GM12878 (cell line): Measurements from ENCODE around the gene PTPRD. TPM values are rescaled to one million over a fixed set of nuclear protein-coding genes. Genes with fewer than 3 reads are reported as not detected.

Experiments
- ATAC-seq: fragments of 200-7000 bp; cut with Tn5 transposase; 3 replicates; pipeline ENCODE4 v1.9.1; 2020; ENCODE audit warnings: mild to moderate bottlenecking, moderate library complexity
- BruUV-seq: library from RNA; stranded (reverse); fragments of 400-500 nt; replicated peaks from 2 replicates; lab custom pipeline; 2021; lab: Mats Ljungman, UMichigan
- CTCF ChIA-PET: fragments of 300-600 bp; sonication (Branson Sonifier 250); formaldehyde crosslinking; extraction: SDS; loops from one replicate; lab custom pipeline; 2021; ENCODE audit warnings: inconsistent platforms; lab: Yijun Ruan, JAX
- POLR2A ChIA-PET: fragments of 350-600 bp; formaldehyde crosslinking; extraction: SDS; loops from one replicate; lab custom pipeline; 2021; ENCODE audit warnings: inconsistent platforms; lab: Charles Lee
- RAD21 ChIA-PET: fragments of 300-600 bp; sonication (Branson Sonifier 250); formaldehyde crosslinking; loops from one replicate; lab custom pipeline; 2023; ENCODE audit warnings: antibody characterized with exemption; ENCODE audit not compliant: unreplicated experiment; lab: Charles Lee
- SMC1A ChIA-PET: fragments of 300-600 bp; sonication (Branson Sonifier 250); formaldehyde crosslinking; loops from one replicate; lab custom pipeline; 2023; ENCODE audit not compliant: unreplicated experiment, uncharacterized antibody; lab: Charles Lee
- DNase-seq: peaks from one replicate; pipeline ENCODE4 v3.0.0-alpha.2; 2011; ENCODE audit warnings: low read depth, low spot score
- FAIRE-seq: peaks from 3 replicates; lab custom pipeline; 2011; peaks lifted over from hg19 to GRCh38; lab: Jason Lieb, UNC
- H2AFZ ChIP-seq: 2 replicates; pipeline ENCODE4 v1.6.0; 2011; ENCODE audit warnings: low read depth, low read length, control low read depth; ENCODE audit not compliant: control insufficient read depth
- H3K27ac ChIP-seq: 2 replicates; pipeline ENCODE4 v1.5.1; 2011; ENCODE audit warnings: control low read depth; ENCODE audit not compliant: control insufficient read depth, insufficient read depth
- H3K27me3 ChIP-seq, 2 experiments: replicated peaks in 1 of 2; 2 replicates each; pipeline versions ENCODE4 v1.6.0 to v1.6.1; 2011; ENCODE audit warnings: low read length in 1 of 2; ENCODE audit not compliant: control insufficient read depth in 2 of 2, insufficient read depth in 2 of 2
- H3K36me3 ChIP-seq, 2 experiments: 2 replicates each; pipeline ENCODE4 v1.5.1; 2011; ENCODE audit warnings: low read length in 1 of 2; ENCODE audit not compliant: control insufficient read depth in 2 of 2, insufficient read depth in 2 of 2
- H3K4me1 ChIP-seq: 2 replicates; pipeline ENCODE4 v1.6.1; 2011; ENCODE audit warnings: mild to moderate bottlenecking, low read length, moderate library complexity, mixed read lengths; ENCODE audit not compliant: control insufficient read depth, insufficient read depth
- H3K4me2 ChIP-seq: 2 replicates; pipeline ENCODE4 v1.6.0; 2011; ENCODE audit warnings: control low read depth; ENCODE audit not compliant: control insufficient read depth, insufficient read depth
- H3K4me3 ChIP-seq: fragments of 200-600 bp; sonication (generic); 2 replicates; pipeline ENCODE4 v1.5.1; 2016
- H3K79me2 ChIP-seq: 2 replicates; pipeline ENCODE4 v1.6.0; 2011; ENCODE audit warnings: low read length; ENCODE audit not compliant: control insufficient read depth, insufficient read depth
- H3K9ac ChIP-seq: 2 replicates; pipeline ENCODE4 v1.8.0; 2011; ENCODE audit warnings: low read length, control low read depth, mixed read lengths; ENCODE audit not compliant: control insufficient read depth, insufficient read depth
- H3K9me3 ChIP-seq: replicated peaks from 3 replicates; pipeline ENCODE4 v1.5.1; 2011; ENCODE audit warnings: mild to moderate bottlenecking, low read length; ENCODE audit not compliant: control insufficient read depth, insufficient read depth
- H4K20me1 ChIP-seq: 2 replicates; pipeline ENCODE4 v1.6.0; 2011; ENCODE audit not compliant: control insufficient read depth, insufficient read depth
- CEBPB ChIP-seq, 2 experiments: fragments of 150-350 bp in 1 of 2; IDR thresholded peaks; 2 replicates each; pipeline ENCODE4 v1.6.1; 2012 to 2014; ENCODE audit warnings: low read depth in 2 of 2, low read length in 2 of 2, borderline replicate concordance in 1 of 2, inconsistent platforms in 1 of 2
- CHD2 ChIP-seq: IDR thresholded peaks from 2 replicates; pipeline ENCODE4 v1.6.1; 2011; ENCODE audit warnings: low read depth, low read length, improper control_type of control experiment, borderline replicate concordance
- GABPA ChIP-seq: IDR thresholded peaks from 2 replicates; pipeline ENCODE4 v1.6.1; 2014; ENCODE audit warnings: antibody characterized with exemption, low read depth, mild to moderate bottlenecking, inconsistent platforms
- HCFC1 ChIP-seq: fragments of 150-350 bp; IDR thresholded peaks from 2 replicates; pipeline ENCODE4 v1.6.1; 2014; ENCODE audit warnings: low read length
- JUNB ChIP-seq: IDR thresholded peaks from 2 replicates; pipeline ENCODE4 v1.6.1; 2016; ENCODE audit warnings: antibody characterized with exemption, mild to moderate bottlenecking
- MTA2 ChIP-seq: fragments of 450-650 bp; IDR thresholded peaks from 2 replicates; pipeline ENCODE4 v1.6.1; 2016; ENCODE audit warnings: low read depth, mild to moderate bottlenecking, moderate library complexity
- MYC ChIP-seq: IDR thresholded peaks from 2 replicates; pipeline ENCODE4 v1.6.1; 2011; ENCODE audit warnings: mild to moderate bottlenecking, low read length, moderate library complexity, inconsistent platforms; ENCODE audit not compliant: insufficient read depth, insufficient replicate concordance, insufficient read length, severe bottlenecking
- NR2F1 ChIP-seq: fragments of 450-650 bp; conservative IDR thresholded peaks from 2 replicates; pipeline ENCODE4 v1.6.1; 2017; ENCODE audit warnings: mild to moderate bottlenecking
- POLR2A ChIP-seq: IDR thresholded peaks from 2 replicates; pipeline ENCODE4 v1.6.1; 2011; ENCODE audit warnings: low read depth, mild to moderate bottlenecking, low read length
- POU2F2 ChIP-seq: IDR thresholded peaks from 3 replicates; pipeline ENCODE4 v1.6.1; 2011; ENCODE audit warnings: low read depth, mild to moderate bottlenecking, low read length, borderline replicate concordance
- RELA ChIP-seq: fragments of 450-650 bp; IDR thresholded peaks from 2 replicates; pipeline ENCODE4 v1.8.0; 2014; ENCODE audit warnings: borderline replicate concordance; ENCODE audit not compliant: partially characterized antibody
- ZNF274 ChIP-seq: IDR thresholded peaks from one replicate; pipeline ENCODE4 v1.8.0; 2011; ENCODE audit not compliant: insufficient read length, insufficient read depth
- WGBS: methylation state at CpG from one replicate; pipeline ENCODE4 v1.1.6; 2016; ENCODE audit warnings: low lambda C conversion rate; ENCODE audit not compliant: insufficient replicate concordance, insufficient coverage; ENCODE audit errors: missing lambda C conversion rate; 5-methylcytosine and 5-hydroxymethylcytosine counted together
- in situ Hi-C: fragments of 300-500 bp; cut with MboI; formaldehyde crosslinking; loops from 9 replicates; pipeline ENCODE4 v1.14.3; 2018; ENCODE audit warnings: mixed read lengths
- intact Hi-C: fragments of 100-400 bp; cut with micrococcal nuclease; formaldehyde crosslinking; loops from one replicate; pipeline ENCODE4 v1.14.2; 2022; ENCODE audit not compliant: unreplicated experiment
- polyA plus RNA-seq, 11 experiments: library from polyadenylated mRNA; depleted of rRNA in 4 of 11; unstranded in 6 of 11; stranded (reverse) in 5 of 11; fragments of >200 nt; fragmentation: Nextera tagmentation in 4 of 11; fragmentation: Illumina TruSeq in 1 of 11; extraction: Ambion mirVana in 4 of 11; extraction: Trizol in 1 of 11; gene quantifications; 1 replicate in 1 of 11; 2 replicates in 10 of 11; pipeline versions ENCODE4 v1.2.1 to v1.2.3, GENCODE V29; 2011 to 2016; ENCODE audit warnings: inconsistent platforms in 2 of 11, missing spikeins in 2 of 11, low read depth in 1 of 11
- total RNA-seq, 4 experiments: library from RNA; depleted of rRNA in 3 of 4; stranded (reverse); fragments of >200 nt in 3 of 4; fragmentation: Illumina TruSeq in 1 of 4; extraction: Trizol in 1 of 4; gene quantifications; 2 replicates each; pipeline versions ENCODE4 v1.2.1 to v1.2.3, GENCODE V29; 2013 to 2021
- TF ChIP-seq, protein P1 (sequence below): fragments of 450-650 bp; IDR thresholded peaks from 2 replicates; pipeline ENCODE4 v1.6.1; 2018; ENCODE audit warnings: borderline replicate concordance, mild to moderate bottlenecking; ENCODE audit not compliant: partially characterized antibody

The PTPRD gene
- total and polyA plus RNA-seq, 10 of the 15 experiments (the other 5 are each of a cell fraction or from before 2014, with no cell fraction given) = under 0.01 to 0.05 (median 0.01) TPM; not detected in 7

DNA sequence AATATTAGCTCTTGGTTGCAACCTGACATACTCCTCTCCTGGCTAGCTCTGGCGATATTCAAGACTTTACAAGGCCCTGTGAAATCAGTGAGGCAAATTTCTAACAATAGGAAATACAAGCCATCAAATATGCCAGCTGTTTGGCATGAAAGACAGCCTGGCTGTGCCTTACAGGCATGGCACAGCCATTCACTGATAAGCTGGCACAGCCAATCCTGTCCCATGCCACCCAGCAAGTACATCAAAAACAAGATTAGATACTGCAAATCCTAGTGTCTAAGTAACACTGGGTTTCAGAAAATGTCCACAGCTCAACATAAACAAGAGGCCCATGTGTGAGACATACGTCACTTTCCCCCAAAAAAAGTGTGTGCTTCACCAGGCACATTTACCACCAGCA is 1767.4 kb downstream of the PTPRD start:
- Histone ChIP-seq H3K4me1 (no peaks in the 10 kb centered on the region), H3K79me2 (no peaks in the 10 kb centered on the region), H3K36me3 (no peaks in the 10 kb centered on the region), H3K27me3 (no peaks in the 10 kb centered on the region), H3K9me3 (no peaks in the 10 kb centered on the region), H2AFZ (no peak overlapping the region), H3K27ac (no peak overlapping the region), H3K4me2 (no peak overlapping the region), H3K4me3 (no peak overlapping the region), H3K9ac (no peak overlapping the region), H4K20me1 (no peaks in the 10 kb centered on the region)
- ChIA-PET CTCF (no interaction called here), RAD21 (no interaction called here), SMC1A (no interaction called here), POLR2A (interaction anchor here (0.6 to 0.7 kb wide), 2 partner anchors 507 to 1482 kb away, joined by 3 to 5 read pairs; no protein-coding TSS in a partner anchor)
- ATAC-seq = no peak
- in situ Hi-C loops (no loop called here), intact Hi-C loops (no loop called here)
- no TSS peak for BruUV-seq
- TF ChIP-seq CHD2 (no peak), JUNB (no peak), MYC (no peak), RELA (no peak), POLR2A (no peak), NR2F1 (no peak), CEBPB (IDR thresholded peaks at IDR 0.05; ENCODE audit: borderline replicate concordance in 1 of 2, low read depth in 2 of 2, low read length in 2 of 2) (no peak), MTA2 (no peak), ZNF274 (no peak), HCFC1 (no peak), POU2F2 (no peak), GABPA (no peak)
- TF ChIP-seq, protein P1, sequence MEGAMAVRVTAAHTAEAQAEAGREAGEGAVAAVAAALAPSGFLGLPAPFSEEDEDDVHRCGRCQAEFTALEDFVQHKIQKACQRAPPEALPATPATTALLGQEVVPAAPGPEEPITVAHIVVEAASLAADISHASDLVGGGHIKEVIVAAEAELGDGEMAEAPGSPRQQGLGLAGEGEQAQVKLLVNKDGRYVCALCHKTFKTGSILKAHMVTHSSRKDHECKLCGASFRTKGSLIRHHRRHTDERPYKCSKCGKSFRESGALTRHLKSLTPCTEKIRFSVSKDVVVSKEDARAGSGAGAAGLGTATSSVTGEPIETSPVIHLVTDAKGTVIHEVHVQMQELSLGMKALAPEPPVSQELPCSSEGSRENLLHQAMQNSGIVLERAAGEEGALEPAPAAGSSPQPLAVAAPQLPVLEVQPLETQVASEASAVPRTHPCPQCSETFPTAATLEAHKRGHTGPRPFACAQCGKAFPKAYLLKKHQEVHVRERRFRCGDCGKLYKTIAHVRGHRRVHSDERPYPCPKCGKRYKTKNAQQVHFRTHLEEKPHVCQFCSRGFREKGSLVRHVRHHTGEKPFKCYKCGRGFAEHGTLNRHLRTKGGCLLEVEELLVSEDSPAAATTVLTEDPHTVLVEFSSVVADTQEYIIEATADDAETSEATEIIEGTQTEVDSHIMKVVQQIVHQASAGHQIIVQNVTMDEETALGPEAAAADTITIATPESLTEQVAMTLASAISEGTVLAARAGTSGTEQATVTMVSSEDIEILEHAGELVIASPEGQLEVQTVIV = no peak
- no peak for FAIRE-seq
- WGBS = 3% methylated on average over 2 of the region's 2 CpGs
- no peak for DNase-seq
